Fibroblast of upper back skin (primary cell): ENCODE results near the gene NPBWR2.

ENCODE experiments used
- DNase-seq: peaks from one replicate; pipeline ENCODE4 v3.0.0-alpha.2; 2013

NPBWR2 gene

DNA sequence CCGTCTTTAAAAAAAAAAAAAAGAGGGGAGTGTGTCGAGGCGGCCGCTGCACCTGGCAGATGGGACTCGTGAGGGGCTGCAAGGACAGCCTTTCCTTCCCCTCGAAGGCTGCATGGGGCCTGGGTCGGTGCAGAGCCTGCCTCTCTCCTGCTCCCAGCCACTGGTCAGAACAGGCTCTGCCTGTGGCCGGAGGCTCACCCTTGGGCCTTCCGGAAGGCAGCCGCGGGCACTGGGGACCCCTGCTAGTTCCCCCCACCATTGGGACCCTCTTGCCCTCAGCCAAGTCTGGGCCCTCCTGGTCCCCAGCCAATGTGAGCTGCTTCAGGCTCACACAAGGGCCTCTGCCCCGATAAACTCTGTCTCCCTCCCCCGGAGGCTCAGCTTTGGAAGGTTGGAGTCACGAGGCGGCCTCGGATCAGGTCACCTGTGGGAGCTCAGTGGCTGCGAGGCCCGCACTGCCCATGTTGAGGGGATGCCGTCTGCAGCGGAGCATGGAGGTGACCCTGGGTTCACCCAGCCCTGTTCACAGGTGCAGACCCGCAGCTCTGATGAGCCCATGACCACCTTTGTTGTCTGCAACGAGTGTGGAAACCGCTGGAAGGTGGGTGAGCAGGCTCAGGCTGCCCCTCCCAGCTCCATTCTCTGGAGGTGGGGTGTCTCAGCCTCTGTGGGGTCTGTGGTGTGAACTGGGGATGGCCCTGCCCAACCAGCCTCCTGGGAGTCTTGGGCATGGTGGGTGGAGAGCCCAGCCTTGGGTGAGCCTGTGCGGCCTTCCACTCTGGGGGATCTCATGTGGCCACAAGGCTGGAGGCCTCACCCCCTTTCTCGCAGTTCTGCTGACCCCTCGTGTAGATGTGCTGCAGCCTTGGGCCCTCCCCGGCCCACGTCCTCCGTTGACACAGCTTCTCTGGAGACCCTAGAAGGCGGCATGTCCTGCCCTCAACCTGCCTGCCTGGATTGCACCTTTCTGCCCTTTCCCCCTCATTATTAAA is 35.7 kb downstream of the NPBWR2 start:
- no peak for DNase-seq

DNA sequence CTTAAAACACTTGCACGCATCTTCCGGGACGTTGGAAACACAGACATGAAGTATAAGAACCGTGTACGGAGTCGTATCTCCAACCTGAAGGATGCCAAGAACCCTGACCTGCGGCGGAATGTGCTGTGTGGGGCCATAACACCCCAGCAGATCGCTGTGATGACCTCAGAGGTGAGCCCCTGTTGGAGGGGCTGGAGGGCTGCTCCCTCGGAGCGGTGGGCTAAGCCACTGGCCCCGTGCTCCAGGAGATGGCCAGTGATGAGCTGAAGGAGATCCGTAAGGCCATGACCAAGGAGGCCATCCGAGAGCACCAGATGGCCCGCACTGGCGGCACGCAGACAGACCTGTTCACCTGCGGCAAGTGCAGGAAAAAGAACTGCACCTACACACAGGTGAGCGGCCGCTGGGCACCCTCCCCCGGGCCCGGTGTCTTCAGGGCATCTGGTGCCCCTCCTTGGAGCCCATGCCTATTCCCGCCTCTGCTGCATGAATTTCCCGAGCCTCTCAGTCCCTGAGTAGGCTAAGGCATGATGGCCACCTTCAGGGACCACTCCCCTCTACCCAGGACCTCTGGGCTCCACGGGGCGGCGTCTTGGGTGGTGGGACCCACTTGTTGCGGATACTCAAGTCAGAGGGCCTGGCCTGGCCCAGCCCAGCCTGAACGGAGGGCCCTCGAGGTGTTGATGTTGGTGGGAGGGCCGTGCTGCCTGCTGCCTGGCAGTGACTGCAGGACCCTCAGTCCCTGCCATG is 36.9 kb downstream of the NPBWR2 start:
- DNase-seq: no peak

DNA sequence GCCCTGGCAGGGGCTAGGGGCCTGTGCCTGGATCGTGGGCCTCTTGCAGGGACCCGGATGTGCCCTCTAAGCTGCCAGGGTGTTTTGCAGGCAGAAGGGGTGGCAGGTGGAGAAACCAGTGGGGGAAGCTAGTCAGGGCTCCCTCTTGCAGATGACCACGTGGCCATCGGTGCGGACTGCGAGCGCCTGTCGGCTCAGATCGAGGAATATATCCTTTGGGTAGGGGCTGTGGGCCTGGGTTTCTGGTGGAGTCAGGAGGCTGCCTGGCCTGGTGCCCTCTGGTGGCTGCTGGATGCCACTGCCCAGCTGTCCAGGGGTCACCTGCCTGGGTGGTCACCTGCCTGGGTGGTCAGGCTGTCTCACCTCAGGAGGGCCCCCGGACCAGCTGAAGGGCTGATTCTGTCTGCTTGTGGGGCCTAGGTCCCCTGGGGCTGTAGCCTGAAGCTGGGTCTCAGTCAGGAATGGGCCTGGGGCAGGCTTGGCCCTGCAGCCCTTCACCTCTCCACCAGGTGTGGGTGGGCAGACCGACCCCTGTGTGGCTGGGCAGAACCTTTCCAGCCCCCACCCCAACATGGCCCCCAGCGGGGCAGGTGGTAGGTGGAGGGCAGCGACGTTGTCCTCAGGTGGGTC is 37.6 kb downstream of the NPBWR2 start:
- DNase-seq: no peak

DNA sequence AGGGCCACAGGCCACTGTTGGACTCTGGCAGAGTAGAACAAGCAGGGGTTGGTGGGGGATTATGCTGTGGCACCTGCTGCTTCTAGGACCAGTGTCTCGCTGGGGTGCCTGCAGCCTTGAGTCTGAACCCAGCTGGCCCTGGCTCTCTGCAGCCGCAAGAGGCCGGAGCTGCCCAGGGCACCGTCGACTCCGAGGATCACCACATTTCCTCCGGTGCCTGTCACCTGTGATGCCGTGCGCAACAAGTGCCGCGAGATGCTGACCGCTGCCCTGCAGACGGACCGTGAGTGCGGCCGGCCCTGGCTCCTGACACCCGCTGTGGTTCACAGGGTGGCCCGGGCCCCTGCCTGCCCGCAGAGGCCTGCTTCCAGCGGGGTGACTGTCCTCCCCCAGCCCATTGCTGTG is 38.2 kb downstream of the NPBWR2 start:
- no peak for DNase-seq

DNA sequence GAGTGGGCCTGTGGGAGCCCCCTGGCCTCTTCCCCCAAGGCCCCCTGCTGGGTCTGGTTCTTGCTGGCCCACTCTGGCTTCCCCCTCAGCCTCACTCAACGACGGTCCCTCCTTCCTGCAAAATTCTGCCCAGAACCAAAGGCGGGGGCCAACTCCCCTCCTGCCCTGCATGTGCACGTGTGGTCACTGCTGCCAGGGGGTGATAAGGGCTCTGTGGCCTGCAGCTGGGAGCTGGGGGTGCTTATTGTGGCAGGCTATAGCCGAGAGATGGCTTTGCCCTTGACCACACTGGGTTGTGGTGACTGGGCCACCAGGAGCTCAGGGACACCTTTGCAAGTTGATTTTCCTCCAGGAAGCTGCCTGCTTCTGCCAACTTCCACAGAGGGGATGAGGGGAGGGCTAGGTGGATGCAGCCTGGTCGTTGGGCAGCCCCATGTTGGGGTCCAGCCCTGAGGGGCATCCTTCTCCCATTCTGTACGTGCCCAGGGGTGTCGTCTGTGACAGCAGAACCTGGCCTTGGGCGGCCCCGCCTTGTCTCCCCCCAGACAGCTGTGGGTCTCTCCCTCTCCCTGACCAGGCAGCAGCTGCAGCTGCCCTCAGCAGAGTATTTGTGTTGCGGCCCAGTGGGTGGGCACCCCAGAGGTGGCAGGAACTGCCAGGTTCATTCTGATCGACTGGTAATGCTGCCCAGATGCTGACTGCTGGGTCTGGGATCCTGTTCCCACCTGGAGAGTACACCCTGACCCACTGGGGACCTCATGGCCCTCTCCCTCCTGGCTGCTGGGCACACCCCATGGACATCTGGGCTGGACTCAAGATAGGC is 38.8 kb downstream of the NPBWR2 start:
- DNase-seq: no peak

DNA sequence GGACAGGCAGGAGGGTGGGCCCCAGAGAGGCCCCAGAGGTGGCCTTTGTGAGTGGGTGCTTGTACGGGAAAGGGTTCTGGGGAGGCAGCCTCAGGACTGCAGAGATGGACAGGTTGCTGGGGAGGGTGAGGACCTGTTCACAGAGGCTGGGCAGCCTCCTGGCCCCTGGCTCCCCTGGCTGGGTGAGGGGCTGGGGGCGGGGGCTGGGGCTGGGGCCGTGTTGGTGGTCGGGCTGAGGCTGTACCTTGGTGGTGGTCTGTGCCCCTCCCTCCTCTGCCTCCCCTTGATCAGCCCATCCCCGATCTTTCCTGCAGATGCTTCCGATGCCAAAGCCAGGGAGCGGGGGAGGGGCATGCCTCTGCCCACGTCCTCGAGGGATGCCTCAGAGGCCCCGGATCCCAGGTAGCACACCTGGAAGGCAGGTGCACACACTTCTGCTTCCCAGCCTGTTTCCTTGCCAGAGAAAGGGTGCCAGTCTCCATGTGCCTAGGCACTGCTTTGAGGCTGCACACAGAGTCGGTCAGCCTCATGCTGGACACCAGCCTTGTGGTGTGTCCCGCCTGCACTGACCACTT is 39.5 kb downstream of the NPBWR2 start:
- no peak for DNase-seq

DNA sequence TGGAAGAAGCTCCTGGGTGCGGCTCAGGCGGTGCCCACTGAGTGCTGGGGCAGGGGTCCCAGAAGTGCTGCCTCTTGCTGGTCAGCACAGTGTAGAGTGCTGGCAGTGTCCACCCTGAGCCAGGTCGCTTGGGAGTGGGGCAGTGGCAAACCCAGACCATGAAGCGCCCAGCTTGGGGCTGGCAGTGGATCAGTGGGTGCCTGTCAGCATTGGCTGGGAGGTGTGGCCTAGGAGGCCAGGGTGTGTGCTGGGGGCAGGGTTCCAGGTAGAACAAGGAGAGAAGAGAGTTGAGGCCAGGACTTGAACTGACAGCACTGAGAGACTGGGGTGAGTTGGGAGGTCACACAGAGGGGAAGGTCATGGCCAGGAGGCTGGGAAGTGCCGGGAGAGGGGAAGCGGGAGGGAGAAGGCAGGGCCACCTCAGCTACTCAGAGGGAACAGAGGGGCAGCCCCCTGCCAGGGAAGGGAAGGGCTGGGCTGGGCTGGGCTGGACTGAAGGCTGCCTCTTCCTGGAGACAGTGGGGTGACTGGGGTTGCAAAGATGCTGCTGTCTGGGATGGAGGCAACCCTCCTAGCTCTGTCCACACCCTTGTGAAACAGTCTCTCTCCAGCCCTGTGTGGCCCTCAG is 40.2 kb downstream of the NPBWR2 start:
- DNase-seq: no peak

DNA sequence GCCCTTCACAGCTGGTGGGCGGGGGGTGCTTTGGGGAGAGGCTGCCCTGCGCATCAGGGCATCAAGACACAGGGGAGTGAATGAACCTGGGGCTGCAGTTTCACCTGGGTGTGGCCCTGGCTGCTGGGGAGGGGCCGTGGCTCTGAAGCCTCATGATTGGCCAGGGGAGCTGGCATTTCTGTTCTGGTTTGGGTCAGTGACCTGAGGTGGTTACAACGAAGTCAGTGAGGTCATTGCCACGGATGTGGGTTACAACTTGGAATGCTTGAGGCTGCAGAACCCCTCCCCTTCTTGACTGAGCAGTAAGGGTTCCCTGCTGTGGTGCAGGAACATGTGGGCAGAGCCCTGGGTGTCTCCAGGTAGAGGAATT is 41.4 kb downstream of the NPBWR2 start:
- peak; percentile 61 for DNase-seq

DNA sequence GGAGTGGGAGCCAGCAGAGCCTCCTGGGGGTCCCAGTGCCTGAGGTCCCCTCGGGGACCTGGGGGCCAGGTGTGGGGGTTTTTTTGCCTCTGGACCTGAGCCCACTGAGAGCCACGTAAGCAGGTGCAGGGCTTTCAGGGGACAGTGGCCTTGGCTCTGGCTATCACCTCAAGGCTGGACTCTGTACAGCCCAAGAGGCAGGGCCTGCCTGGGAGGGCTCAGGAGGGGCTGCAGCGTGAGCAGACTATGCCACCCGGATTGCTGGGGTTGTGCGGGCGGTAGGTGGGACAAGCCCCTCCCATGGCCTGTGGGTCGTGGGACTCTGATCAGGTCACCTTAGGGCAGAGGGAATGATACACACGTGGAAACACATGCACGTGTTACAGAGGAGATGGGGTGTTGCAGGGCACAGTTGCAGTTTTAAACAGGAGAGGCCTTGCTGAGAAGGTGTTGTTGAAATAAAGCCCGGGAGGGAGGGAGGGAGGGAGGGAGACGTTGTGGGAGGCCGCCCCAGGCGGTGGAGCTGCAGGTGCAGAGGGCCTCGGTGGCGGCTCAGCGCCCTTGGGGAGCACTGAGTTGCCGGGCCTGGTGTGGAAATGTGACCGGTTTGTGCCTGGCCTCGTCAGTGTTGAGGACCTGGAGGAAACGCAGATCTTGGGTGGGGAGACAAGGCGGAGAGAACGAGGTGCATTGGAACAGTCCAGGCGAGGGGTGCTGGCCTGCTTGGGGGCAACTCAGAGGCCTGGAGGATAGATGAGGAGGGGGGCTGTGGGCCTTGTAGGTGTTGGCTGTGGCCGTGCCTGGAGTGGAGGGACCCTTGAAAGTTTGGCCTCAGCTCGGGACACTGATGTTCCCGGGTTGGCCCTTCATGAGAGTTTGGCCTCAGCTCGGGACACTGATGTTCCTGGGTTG is 42.0 kb downstream of the NPBWR2 start:
- DNase-seq: no peak

DNA sequence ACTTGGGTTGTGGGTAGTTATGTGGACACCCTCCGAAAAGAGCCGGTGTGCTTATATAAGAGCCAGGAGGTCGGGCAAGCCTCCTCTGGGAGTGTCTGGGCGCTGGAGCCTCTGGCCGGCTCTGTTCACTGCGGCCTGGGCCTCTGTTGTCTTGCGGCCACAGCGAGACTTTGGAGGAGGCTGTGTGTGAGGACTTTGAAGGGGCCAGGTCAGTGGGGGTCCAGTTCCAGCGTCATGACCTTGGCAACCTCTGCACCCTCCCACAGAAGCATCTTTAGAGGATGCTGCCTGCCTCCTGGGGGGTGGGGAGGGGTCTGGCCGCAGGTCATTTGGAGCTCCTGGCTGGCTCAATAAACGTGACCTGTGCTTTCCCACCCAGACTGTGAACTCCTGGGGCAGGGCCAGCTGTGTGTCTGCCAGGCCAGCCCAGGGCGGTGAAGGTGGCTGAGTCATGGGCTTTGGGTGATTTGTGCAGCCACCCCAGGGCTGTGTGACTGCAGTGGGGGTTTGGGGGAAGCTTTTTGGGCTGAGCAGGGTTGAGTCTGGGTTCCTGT is 43.1 kb downstream of the NPBWR2 start:
- peak; percentile 53 for DNase-seq

DNA sequence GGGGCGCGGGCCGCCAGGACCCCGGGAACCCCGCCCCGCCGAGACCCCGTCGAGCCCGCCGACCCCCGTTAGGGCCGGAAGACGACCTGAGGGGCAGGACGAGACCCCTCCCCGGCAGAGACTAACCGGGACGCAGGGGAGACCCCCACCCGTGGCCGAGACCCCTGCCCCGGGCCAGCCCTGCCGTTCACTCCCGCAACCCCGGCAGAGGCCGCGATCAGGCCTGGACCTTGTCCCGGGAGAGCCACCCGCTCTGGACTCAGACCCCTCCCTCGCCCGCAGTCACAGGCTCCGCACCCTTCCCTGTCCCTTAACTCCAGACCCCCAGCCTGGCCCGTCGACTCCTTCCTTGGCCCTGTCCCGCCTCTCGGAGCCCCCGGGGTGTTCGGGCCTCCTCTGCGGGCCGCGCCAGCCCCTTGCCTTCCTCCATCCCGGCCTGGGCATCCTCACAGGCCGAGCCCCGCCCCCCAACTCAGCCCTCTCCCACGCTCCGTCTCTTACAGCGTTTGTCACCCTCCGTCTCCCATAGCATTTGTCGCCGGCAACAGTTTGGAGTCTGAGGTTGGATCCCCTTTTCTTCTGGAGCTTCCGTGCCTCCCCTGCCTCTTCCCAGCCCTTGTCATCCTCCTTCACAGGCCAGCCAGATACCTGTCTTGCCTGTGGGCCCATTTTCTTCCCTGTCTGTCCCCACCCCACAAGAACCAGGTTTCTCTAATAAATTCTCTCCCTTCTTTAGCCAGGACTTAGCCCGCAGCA is 43.8 kb downstream of the NPBWR2 start:
- no peak for DNase-seq

DNA sequence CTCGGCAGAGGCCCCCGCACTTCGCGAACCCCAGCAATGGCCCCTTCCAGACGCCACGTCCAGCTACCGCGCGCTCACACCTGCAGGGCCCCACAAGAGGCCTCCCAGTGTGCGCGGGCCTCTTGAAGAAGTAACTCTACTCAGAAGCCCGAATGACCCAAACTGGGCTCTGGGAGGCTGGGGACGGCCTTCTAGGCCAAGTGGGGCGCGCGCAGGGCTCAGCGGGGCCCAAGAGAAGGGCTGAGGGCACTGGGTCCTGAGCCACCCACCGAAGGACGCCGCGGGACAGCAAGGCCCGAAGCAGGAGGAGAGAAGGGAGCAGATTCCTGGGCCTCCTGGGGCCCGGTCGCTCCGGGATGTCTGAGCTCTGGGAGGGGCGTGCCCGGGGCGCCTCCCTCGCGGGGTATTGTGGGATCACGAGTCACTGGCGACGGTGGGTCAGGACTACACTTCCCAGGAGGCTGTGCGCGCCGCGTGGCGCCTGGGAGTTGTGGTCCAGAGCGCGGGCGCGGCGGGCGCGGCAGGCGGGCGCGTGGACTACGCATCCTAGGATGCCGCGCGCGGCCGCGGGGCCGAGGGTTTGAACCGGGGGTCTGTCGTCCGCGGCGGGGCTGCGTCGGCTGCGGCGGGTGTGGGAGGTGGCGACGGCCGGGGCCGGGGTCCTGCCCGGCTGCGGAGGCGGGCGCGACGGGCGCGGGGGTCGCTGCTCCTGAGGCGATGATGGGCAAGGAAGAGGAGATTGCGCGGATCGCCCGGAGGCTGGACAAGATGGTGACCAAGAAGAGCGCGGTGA is 44.6 kb downstream of the NPBWR2 start, which contains the start of gene TCEA2:
Gene TCEA2, plus strand, starts transcription at position 603 of the 793 bp plus-strand sequence. Its CDS starts 115 bp downstream, at position 718.
- DNase-seq: peak; percentile 94

DNA sequence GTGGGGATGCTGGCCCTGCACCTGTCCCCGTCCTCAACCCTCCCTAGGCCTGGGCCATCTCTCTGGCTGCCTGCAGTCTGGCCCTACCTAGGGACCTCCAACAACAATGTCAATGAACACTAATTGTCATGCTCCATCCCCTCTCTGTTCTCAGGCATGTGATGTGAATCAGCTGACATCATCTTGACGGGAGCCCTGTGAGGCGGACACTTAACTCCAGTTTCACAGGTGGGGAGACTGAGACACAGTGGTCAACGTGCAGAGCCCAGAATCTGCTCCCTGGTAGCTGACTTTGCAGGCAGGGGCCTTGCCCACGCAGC is 45.1 kb downstream of the NPBWR2 start:
- no peak for DNase-seq

DNA sequence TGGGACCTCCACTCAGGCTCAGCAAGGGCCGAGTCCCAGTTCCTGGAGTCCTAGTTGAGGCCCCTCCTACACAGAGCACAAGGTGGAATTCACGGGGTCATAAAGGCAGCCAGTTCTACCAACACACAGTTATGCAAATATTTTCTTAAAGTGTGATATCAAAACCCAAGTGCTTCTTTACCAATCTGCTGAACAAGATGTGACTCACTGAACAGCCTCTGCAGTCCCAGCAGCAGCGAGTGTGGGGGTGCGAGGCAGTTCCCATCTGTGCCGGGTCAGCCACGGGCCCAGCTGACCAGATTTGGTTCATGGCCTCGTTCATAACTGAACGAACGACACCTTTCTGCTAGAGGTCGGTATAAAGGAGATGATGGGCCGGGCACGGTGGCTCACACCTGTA is 48.8 kb downstream of the NPBWR2 start:
- no peak for DNase-seq

DNA sequence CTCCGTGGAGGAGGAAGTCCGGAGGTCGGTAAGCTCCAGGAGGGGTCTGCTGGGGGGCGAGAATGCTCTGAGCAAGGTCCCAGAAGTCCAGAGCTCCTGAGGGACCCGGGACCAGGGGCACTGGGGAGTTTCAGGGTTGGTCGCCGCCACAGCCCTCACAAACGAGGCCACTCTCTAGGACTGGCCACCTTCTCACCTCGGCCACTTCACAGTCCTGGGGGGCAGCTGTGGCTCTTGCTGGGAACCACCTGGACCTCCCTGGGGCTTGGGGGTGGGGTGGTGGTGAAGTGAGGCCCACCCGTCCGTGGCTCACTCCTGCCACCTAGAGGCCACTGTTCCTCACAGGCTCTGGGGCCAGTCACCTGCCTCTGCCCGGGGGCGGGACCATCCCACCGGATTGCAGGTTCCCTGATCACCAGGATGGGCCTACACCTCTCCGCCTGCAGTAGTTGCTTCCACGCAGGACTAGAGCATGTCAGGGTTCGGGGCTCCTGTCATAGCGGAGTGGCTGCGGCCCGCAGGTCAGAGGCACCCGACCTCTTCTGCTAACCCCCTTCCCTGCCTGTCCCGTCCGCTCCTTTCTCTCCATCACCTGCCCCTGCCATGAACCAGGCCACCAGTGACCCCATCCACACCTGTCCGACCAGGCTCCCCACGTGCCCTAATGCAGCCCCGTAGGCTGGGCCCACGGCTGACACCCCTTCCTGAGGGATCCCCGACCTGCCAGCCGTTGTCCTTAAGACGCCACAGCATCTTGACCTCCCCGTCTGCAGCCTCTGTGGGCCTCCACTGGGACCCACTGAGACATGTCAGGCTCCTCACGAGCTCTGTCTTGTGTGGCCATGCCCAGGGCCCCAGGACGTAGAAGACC is 49.5 kb downstream of the NPBWR2 start:
- peak; percentile 61 for DNase-seq

DNA sequence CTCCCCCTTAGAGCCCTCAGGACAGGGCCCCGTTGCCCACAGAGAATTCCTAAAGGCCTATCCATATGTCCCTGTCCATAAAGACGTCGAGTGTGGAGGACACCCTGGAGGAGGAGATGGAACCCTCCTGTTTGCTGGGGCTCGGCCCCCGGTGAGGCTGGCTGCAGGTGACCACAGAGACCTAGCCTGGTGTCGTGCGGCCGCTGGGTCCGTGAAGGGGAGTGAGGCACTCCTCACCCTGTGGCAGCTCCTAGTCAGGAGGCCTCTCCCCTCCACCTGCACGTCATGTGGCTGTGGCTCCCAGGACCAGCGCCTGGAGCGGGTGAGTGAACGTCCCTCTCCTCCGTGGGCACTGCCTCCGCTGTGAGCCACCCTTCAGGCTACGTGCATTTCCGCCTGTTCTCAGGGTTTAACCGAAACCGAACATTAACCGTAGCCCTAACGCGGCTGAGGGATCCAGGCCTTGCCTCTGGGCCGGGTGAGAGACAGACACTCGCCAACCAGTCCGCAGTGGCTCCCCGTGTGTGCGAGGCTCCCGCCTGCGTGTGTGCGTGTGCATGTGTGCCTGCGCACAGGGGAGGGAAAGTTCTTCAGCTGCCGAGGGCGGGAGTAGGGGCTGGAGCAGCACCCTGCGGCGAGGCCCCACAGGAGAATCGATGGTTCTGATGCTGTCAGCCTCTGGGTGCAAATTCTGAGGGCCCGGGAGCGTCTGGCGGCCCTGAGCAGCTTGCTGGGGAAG is 50.3 kb downstream of the NPBWR2 start:
- no peak for DNase-seq

DNA sequence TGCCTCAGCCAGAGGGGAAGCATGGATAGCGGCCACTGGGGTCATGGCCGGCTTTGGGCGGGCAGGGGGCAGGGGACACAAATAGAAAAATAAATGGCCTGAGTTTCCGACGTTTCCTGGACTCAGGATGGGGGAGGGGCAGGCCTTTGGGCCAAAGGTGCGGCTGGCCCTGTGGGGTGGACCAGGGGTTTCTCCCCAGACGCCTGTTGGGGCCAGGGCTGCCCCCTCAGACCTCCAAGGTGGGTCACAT is 50.8 kb downstream of the NPBWR2 start:
- DNase-seq: no peak
